ENCODE measurements around the gene ITGB2.

Gene ITGB2

DNA sequence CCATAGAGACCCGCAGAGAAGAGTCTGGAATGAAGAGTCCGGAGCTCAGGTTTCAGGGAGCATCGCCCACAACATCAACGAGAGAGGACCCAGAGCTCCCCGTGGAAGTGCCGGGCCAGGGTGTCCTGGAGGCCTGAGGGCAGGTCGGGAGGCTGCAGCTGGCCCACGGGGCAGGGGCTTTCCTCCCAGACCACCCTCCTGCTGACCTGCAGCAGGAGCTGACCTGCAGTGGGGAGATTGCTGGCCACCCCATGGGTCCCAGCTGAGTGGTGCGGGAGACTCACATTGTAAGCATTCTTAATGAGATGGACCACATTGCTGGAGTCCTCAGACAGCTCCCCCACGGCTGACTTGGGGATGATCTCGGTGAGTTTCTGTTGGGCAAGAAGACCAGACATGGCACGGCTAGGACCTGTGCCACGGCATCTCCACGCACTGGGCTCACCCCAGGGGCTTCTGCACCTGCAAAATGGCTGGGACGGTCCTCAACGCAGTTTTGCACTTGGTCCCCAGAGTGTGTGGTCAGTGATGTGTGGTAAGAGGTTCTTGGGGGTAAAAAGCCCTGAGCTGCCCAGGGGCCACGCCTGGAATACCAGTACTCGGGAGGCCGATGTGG is 25.9 kb downstream of the ITGB2 start:
- no peak for DNase-seq

DNA sequence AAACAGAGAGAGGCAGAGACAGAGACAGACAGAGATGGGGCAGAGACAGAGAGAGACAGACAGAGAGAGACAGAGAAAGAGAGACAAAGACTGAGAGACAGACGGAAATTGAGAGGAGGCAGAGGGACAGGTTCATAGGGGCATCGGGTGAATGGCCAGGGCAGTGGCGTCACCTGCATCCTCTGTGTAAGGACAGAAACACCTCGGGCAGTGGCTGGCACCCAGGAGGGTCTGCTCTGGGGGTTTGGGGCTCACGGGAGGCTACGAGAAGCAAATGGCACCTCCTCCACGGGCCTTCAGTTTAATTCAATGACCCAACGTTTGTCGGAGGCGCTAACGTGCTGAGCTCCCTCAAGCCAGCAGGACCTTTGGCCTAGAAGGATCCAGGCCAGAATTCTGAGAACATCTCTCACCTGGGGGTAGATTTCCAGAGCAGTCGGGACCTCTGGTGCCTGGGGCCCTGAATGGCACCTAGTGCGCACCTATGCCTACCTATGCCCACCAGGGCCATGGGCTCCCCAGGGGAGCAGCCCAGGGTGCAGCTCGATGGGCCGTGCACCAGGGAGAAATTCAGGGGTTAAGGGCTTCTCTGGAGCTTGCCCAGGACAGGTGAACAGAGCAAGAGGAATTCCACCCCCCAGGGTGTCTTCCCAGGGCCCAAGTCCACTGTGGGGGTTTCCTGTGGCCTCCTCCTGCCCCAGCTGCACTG is 26.6 kb downstream of the ITGB2 start:
- DNase-seq = no peak

DNA sequence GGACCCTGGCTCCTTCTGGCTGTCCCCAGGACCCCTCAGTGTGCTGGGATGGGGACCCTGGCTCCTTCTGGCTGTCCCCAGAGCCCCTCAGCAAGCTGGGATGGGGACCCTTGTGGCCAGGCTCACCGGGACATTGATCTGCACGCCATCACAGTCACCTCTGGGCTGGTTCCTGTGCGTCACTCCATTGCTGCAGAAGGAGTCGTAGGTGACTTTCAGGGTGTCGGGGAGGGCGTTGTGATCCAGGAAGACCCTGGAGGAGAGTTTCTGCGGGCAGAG is 27.5 kb downstream of the ITGB2 start:
- DNase-seq = no peak

DNA sequence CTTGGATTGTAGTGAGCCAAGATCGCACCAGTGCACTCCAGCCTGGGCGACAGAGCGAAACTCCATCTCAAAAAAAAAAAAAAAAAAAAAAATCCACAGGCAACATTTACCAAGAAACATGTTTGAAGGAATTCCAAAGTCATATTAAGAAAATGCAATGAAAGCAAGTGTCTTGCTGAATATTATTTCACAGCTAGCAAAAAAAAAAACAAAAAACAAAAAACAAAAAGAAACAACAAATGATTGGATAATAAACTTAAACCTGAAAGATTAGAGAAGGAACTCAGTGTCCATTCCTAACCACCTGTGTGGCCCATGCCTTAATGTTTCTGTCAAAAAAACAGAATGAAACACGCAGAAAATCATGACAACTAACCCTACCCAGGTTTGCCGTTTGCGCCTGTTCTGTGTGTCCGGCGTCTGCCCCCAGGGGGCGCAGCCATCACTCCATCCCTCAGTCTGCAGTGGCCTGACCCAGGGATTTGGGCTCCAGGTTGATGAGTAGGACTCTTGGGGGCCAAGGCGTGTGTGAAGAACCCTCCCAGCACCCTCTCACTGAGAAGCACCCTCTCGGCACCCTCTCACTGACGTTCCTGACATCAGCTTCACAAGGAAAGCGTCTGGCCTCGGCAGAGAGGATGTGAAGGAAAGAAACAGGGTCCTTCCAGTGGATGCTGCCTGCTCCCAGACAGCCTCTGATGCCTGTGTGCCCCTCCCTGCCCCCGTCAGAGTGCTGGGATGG is 28.0 kb downstream of the ITGB2 start:
- no peak for DNase-seq

DNA sequence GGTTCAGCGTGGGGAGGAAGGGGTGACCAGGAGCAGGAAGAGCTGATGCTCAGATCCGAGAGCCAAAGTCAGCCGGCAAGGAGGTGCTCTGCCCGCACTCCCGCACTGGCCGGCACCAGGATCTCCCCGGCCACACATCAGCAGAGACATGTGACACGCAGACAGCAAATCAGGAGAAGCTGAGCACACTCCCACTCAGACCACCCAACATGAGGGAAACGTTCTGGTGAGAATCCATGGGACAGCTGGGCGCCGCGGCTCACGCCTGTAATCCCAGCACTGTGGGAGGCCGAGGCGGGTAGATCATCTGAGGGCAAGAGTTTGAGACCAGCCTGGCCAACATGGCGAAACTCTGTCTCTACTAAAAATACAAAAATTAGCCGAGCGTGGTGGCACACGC is 28.6 kb downstream of the ITGB2 start:
- no peak for DNase-seq

DNA sequence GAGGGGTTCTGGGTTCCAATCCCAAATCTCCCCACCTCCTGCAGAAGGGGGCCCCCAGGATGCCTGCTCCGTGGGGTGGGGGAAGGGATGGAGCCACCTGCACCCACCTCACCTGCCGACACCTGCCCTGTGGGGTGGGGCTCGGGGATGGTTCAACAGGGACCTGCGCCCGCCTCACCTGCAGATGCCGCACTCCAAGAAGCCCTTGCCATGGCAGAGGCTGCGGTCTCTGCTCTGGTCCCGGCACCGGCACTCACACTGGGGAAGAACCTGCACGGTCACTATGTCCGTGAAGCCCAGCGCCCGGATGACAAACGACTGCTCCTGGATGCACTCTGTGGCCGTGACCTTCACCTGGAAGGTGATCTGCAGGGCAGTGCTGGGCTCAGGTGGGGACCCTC is 29.1 kb downstream of the ITGB2 start:
- no peak for DNase-seq

DNA sequence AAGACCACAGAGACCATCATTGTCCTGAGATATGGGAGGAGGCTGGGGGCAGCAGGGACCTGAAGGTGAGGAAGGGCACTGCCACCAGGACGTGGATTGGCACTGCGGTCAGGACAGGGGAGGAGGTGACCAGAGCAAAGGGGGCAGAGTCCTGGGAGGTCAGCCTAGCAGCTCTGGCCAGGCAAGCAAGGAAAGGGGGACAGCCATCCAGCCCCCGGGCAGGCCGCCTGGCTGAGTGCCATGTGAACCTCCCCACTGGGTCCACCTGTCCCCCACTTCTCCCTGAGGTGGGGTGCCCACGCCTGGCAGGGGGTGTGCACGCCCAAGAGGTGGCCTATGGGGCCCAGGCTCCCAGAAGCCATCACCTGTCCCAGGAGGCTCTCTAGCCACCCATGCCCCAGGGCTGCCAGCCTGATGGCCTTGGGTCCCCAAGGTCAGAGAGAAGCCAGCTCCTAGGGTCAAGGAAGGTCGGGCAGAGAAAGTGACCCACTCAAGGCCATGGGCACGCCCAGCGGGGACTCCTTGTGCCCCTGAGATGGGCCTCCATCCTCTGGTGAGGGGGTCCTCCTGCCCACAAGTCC is 29.6 kb downstream of the ITGB2 start:
- no peak for DNase-seq

DNA sequence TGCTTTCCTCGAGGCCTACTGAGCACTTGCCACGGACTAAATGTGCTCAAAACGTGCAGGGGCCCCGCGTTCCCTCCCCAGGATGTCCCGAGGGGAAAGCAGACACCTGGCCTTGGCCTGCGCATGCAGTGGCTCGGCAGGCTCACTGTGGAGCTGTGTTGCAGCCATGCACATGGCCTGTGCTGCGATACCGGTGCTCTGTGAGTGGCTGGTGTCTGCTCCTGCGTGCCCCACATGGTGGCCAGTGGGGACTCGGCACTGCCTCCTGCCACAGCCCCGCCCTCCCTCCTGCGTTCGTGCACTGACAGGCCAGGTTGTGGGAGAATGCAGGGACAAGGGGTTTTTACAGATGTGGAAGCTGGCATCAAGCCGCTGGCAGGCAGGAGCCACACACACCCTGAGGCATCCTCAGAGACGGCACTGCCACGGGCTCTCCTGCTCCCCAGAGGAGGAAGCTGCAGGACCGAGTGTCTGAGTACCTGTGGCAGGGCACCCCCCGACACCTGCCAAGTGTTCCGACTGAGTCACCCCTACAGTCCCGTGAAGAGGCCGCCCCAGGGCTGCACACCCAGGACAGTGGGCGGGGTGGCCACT is 30.3 kb downstream of the ITGB2 start:
- no peak for DNase-seq

DNA sequence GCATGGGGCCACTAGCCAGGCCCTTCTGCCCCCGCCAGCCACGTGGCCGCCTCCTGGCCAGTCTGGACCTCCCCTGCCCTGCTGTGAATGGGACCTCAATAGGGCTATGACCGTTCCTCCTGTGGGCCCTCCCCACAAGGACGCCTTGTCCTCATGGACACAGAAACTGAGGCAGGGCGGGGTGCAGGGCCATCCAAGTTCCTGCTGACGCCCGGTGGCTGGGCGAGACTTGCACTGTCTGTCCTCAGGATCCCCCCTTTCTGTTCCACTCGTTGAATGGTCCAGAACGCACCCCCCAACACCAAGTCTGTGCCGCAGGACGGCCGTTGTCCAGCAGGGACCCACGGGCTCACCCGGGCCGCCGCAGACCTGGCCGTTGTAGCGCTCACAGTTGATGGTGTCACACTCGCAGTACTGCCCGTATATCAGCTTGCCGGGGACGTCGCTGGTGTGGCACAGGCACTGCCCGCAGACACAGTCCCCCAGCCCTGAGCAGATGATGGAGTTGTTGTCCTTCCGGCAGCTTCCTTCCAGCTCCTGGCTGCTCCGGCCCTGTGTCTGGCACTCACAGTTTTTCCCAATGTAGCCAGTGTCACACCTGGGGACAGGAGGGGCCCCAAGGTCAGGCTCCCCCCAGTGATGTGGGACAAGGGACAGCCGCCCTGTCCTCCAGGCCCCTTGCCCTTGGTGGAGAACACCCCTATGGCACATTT is 30.9 kb downstream of the ITGB2 start:
- DNase-seq = no peak

DNA sequence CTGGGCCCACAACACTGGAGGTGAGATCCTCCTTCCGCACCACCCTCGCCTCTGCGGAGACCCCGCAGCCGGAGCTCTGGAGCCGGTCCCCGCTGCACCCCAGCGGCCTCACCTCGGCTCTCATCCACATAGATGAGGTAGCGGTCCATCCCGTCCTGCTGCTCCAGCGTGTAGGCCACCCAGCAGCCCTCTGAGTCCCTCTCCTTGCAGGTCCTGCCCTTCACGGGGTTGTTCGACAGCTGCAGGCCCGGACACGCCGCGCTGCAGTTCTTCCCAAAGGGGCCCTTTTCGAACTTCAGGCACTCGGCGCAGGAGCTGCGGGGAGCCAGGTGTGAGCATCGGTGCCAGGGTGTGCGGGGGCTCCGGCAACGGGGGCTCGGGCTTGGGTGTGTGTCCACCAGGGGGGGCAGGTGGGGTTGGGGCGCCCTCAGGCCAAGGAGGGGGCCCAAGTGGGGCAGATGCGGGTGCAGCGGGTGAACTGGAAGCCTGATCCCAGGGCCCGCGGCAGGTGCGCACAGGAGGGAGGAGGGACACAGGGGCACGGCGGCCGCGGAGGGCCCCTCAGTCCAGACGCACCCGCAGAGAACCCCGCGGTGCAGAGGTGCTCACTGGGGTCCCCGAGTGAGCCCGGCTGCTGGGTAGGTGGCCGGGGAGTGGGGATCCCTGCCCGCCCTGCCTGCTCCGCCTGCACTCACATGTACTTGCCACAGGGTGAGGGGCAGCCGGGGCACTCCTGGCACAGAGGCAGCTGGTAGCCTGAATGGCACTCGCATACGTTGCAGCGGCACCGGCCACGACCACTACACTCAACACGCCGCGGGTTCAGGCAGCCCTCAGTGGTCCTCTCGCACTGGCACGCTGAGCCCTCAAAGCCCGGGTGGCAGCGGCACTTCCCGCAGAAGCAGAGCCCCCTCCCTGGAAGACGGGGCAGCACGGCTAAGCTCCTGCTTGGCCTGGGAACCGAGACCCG is 31.8 kb downstream of the ITGB2 start:
- no peak for DNase-seq

DNA sequence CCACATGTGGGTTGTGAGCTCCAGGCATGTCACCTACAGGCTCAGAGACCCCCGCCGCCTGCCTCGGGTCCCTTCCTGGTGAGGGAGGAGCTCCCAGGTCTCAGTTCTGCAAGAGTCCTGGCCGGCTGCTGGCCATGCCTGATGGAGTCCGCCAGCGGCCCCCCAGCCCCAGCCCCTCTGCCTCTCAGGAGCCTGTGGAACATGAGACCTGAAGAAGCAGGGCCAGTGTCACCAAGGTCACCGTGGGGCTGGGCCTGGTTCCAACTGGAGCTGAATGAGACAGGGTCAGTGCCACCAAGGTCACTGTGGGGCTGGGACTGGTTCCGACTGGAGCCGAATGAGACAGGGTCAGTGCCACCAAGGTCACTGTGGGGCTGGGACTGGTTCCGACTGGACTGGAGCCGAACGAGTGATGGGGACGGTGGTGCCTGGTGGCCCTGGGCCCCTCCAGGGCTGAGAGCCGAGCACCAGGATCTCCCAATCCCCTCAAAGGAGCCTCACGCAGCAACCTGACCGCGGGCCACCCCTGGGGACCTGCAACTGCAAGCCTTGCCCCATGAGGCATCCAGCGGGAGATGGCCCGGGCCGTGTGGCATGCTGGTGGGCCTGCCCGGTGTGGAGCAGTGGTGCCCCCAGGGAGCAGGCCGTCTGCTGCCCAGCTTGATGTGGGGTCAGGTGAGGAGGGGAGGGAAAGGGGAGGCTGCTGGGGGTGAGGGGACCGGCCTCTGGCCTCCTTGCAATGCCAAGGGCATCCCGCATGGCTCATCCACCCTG is 32.7 kb downstream of the ITGB2 start:
- DNase-seq = no peak

DNA sequence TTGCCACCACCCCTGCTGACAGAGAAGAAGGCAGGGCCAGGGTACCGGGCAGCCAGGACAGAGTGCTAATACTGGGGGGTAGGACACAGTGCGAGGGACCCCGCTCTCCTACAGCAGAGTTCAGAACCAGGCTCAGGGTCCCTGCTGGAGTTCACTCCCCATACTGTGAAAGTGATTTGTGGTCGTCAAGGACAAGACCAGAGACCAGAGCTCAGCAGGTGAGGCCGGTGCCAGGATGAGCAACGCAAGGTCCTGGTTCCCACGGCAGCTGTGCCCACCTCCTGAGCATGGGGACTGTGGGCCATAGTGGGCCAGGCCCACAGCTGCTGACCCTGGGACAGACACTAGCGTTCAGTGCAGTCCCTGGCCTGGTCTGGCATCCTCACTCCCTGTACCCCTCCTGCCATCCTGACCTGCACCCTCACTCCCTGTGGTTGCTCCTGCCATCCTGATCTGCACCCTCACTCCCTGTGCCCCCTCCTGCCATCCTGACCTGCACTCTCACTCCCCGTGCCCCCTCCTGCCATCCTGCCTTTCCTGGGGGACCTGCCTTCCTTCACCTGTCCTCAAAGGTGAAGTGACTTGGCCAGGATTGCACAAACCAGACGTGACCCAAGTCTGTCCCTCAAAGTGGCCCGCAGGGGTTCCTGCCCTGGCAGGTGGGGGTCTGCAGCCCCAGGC is 33.4 kb downstream of the ITGB2 start:
- no peak for DNase-seq

DNA sequence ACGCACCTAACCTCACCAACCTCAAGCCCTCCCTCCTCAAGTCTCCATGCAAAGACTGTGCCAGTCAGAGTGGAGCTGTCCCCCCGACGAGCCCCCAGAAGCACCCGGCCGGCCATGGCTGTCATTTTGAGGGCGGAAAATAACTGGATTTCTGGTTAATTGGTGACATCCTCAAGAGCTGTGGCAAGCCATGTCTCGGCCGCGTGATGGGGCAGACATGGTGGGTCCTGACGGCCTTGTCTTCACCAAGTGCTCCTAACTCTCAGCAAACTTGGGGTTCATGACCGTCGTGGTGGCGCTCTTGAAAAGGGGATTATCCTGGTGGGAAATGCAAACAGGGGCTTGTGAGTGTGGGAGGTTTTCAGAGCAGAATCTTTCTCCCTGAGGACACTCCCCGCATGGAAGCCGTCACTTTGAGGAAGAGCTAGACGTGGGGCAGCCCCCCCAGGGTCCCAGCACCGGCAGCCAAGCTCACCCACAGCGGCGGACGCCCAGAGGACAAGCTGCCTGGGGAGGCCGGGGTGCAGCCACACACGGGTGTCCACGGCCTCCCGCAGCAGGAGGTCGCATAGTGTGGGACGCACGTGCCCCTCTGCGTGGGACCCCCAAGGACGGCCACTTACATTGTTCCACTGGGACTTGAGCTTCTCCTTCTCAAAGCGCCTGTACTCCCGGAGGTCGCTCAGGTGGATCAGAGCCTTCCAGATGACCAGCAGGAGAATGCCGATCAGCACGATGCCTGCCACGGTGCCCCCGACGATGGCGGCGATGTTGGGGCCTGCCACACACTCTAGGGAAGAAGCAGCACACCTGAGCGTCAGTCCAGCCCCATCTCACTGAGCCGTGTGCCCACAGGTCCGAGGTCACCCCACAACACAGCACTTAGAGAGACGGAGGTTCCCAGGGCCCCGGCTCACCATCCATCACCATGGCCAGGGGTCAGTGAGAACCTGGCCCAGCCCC is 34.3 kb downstream of the ITGB2 start:
- DNase-seq = no peak

DNA sequence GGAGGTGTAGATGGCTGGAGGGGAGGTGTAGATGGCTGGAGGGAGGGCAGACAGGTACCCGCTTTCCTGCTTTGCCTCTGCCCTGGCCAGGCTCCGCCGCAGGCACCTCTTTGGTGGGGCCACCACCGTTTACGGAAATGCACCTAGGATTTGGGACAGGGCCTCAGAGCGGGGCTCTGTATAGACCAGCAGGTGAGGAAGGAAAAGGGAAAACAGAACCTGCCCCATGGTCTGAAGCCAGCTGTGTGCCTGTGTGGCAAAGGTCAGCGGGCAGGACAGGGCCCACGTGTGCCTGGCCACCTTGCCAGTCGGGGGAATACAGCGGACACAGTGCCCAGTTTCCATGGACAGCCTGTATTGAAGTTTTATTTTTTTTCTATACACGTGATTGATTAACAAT is 35.1 kb downstream of the ITGB2 start:
- DNase-seq = no peak

DNA sequence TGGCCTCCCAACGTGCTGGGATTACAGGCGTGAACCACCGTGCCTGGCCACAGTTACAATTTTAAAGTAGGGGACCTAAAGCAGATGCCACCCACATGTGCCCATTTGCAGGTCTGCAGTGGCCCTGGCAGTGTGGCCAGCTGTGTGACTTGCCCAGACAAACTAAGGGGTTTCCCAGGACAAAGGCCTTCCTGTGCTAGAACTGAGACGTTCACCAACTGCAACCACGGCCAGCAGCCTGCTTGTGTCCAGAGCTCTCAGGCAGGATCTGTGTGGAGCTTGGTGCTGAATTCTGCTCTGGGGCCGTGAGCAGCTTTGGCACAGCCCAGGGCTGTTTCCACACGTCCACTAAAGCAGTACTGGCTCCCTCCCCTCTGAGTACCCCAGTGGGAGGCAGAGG is 36.6 kb downstream of the ITGB2 start:
- DNase-seq = no peak

DNA sequence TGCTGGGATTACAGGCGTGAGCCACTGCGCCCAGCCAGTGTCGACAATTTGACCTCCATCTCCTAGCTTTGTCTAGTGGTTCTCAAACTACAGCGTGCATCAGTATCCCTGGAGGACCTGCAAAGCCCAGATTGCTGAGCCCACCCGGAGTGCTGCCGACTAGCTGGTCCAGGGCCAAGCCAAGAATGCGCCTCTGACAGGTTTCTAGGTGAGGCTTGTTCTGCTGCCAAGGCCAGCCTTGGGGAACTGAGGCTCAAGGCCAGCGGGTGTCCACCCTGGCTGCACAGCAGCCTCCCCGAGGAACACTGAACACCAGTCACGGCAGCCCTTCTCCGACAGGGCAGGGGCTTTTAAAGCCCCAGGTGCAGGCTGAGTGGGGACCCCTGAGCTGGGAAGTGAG is 37.4 kb downstream of the ITGB2 start:
- DNase-seq = no peak

DNA sequence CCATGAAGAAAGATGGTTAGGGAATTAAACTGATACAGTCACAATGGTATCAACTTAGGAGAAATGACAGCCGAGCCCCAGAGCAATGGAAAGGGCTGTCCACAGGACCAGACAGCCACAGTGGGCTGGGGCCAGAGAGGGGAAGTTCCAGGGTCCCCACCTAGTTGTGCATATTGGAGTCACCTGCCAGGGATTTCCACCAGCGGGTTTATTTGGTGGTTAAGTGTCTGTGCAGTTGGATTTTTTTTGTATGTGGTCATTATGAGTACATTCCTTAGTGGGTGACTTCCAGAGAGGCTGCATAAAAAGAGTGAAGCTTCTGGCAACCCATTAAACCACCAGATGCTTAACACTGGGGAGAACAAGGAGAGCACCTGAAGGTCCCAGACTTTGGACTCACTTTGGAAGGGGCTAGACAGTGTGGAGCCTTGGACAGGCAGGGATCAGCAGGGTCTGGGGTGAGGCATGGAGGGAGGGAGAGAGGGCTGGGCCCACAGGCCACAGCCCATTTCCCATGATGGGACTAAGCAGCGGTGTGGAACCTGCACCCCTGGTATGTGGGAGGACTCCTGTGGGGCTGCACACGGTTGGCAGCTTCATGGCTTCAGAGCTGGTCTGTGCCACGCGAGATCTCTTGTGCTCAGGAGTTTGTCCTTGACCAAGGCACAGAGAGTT is 39.4 kb downstream of the ITGB2 start:
- no peak for DNase-seq

DNA sequence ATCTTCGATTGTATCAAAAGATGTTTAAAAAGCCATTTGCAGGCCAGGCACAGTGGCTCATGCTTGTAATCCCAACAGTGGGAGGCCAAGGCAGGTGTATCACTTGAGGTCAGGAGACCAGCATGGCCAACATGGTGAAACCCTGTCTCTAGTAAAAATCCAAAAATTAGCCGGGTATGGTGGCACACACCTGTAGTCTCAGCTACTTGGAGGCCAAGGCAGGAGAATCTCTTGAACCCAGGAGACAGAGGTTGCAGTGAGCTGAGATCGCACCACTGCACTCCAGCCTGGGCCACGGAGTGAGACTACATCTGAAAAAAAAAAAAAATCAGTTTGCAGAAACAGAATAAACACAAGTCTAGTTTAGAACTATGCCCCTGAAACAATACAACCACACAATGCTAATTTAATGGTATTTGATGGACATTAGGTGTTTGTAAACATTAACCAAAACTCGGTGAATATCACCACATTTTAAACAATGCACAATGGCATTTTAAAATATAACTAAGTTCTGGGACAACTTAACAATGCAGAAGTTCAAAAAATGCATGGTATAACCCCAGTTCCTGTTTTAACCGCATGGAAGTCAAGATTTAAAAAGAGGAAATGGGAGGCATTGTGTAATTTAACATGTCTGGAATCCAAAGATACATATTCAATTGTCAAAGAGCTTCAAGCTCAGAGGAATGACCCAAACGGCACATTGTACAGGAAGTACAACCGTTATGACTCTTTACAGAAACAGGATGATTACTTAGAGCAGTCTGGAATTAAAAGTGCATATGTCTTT is 40.1 kb downstream of the ITGB2 start:
- no peak for DNase-seq
